SKM-1 (cell line): ENCODE measurements around the gene KITLG.
"Not testable (repeated sequence)": the region's sequence is repeated elsewhere in the genome, so short reads cannot be mapped to it uniquely, and the experiment has no call there.

Source experiments
- DNase-seq: peaks from one replicate; lab custom pipeline; 2025; ENCODE audit not compliant: unreplicated experiment; lab: John Stamatoyannopoulos, UW

Gene KITLG

DNA sequence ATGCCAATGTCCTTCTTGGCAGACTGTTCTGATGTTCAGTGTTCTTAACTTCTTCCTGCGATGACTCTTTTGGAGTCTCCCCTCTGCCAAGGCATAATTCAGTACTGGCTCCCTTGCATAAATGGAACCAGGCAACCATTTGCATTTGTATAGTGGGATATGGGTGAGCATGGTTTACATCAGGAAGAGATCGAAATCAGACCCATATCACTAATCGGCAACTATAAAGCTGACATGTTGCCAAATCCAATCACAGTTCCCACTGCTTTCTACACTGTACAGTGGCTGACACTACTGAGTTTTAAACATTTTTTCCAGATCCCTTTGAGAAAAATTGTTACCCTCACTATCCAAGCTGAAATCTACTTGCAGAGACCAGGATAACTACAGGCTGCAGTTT, 83.8 kb downstream of the KITLG start:
- no peak for DNase-seq

DNA sequence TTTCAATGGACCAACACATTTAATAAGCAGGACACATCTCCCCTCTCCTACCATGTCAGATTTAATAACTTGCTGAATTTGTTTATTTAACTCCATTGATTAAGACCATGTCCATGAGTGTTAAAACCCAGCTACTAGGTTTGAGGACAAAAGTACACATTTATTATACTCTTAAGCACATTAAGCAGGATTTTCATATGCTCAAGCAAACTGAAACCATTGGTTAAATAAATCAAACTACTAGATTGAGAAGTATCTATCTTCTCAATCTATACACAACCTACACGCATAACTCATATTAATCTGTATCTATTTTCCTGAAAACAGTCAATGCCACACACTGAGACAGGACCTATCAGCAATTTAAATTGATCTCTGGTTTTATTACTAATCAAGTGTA, 85.2 kb downstream of the KITLG start:
- no peak for DNase-seq

DNA sequence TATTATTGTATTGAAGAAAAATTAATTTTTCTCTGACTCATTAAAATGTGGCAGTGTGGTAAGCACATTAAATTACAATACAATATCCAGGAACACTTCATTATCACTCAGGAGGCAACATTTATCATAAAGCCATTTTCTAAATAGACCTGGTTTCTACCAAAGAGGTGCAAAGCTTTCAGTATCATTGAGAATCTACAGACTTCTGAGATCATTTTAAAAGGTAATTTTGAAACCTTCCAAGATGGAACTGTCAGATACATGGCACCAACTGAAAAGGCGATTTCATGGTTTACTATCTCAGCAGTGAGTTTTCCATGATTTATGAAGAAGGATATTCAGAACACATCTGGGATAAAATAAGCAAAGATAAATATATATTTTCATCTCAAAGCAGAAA, 85.8 kb downstream of the KITLG start:
- no peak for DNase-seq

DNA sequence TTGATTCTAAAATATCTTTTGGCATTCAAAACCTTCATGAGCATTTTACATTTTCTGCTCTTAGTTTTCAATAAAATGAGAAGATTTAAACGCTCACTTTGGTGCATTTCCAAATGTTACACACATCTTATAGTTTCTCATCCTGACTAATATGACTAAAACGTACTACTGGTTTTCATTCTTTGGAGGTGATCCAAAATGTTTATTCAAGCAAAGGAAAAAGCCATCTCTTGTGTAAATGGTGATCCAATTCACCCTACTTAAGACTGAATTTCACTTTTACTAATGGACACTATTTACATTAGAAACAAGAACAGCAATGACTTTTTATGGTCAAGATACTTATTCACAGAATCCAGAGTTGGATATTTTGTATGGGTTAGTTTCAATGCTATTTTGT, 86.6 kb downstream of the KITLG start:
- no peak for DNase-seq

DNA sequence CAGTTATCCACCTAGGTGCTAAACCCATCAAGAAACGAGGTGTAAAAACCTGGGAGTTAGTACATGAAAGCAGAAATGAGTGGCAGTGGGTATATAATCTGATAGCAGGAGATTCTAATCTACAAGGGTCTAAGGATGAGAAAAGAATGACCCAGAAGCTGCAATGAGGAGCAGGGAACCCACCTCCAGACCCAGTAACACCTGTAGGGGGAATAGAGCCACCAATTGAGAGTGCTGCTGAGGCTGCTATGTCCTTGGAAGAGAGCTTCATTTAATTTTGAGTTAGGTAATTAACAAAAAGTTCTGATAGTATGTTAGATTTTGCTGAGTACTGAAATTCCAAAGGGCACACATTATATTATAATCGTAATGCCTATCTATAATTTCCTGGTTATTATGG, 89.8 kb downstream of the KITLG start:
- DNase-seq, result no peak

DNA sequence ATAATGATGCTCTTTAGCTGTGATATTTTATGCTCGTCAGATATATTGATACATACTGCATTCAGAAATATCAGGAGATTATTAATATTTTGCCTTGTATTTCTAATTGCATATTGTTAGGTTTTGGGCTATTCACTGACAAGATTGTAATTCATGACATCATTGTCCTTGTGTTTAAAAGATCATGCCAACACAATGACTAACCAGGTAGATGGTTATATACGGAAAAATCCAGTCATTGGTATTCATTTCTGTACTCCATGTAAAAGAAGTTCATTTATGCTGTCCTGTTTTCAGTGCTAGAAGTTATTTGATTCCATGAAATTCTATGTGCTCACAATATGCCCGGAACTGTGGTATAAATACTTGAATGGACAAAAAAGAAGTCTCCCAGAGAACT, 107.5 kb downstream of the KITLG start:
- DNase-seq, result no peak

DNA sequence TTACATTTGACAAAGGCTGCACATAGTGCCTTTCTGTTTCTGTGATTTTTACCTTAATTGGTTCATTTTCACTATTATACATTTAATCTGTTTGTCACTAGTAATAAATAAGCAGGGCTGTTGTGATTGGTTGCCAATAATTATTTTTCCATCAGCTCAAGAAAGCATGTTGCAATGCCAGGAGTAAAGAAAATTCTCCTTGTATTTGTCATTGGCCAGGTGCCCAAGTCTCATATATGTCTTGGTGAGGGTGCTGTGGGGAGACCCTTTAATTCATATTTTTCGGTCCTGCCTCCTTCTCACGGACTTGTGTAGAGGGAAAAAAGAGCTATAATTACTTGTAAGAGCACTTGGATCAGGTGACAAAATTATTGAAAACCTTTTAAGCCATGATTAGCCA, 108.0 kb downstream of the KITLG start:
- no peak for DNase-seq

DNA sequence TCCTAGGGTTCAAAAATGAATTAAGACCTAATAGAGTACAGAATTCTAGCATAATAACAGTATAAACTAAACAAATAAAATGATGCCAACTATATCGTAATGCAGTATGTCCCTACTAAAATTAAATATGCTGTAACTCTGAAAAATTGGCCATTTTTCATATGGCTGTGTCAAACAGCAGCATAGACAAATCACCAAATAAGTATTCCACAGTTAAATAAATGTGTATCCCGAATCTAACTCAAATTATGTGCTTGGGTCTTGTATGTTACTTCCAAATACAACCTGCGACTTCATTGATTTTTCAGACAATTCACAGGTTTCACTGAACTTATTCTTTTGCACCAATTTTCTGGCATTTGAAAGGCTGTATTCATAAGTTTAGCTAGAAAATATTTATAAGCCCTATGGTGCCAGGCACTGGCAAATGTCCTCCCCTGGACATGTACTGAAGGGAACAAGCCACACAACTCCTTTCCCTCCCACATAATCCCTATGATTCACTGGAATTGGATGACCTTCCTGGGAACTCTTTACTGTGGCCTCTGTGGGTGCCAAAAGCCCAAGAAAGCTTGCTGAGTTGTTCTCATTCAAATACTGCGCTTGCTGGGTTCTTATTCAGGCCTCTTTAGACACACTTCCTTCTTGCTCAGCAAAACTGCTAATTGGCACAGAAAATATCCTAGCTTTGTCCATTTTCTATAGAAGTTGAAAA, 108.8 kb downstream of the KITLG start:
- no peak for DNase-seq

DNA sequence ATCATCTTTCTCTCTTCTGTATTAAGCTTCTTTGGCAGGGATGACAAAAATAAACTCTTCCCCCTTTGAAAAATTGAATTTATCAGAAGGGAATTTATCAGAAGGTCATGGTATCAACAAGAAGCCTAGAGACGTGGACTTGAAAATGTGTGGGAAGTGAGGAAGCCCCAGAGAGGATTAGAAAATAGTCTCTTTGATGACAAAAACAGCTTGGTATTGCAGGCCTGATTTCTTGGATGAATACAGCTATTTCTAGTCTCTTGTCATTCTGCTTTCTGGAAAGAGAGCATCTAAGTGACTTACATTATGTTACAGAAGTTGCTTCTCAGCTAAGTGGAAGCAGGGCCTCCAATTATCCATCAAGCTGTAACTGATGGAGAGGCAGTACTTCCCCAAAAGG, 111.1 kb downstream of the KITLG start:
- DNase-seq, result no peak

DNA sequence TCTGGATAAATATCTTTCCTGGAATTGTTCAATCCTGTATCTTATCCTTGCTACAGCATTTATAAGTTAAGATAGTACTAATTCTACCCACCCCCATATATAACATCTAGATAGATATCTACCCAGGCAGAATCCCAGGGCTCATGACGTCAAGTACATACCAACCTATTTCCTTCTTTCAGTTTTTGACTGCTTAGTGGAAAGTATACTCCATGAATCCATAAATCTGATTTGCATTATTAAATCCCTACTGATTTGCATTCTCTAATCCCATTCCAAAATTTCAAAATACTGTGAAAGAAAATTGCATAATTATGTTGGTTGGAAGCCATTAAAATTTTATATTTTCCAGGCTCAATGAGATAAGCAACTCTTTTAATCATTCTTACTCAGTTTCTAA, 111.7 kb downstream of the KITLG start:
- no peak for DNase-seq

DNA sequence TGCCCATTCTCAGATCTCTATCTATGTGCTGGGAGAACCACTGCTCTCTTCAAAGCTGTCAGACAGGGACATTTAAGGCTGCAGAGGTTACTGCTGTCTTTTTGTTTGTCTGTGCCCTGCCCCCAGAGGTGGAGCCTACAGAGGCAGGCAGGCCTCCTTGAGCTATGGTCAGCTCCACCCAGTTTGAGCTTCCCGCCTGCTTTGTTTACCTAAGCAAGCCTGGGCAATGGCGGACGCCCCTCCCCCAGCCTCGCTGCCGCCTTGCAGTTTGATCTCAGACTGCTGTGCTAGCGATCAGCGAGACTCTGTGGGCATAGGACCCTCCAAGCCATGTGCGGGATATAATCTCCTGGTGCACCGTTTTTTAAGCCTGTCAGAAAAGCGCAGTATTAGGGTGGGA, 113.6 kb downstream of the KITLG start:
- not testable (repeated sequence) for DNase-seq

DNA sequence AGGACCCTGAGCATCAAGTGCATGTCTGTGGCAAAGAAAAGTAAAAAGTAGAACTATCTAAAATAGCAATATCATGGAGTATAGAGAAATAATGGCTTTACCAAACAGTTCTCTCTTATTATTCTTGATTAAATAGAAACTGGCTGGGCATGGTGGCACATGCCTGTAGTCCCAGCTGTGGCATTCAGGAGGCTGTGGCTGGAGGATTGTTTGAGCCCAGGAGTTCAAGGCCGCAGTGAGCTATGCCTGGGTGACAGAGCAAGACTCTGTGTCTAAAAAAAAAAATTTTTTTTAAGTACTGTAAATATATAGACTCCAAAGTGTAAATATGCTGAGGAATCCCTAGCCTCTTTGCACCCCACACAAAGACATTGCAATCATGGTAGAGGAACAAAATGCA, 121.9 kb downstream of the KITLG start:
- DNase-seq, result no peak

DNA sequence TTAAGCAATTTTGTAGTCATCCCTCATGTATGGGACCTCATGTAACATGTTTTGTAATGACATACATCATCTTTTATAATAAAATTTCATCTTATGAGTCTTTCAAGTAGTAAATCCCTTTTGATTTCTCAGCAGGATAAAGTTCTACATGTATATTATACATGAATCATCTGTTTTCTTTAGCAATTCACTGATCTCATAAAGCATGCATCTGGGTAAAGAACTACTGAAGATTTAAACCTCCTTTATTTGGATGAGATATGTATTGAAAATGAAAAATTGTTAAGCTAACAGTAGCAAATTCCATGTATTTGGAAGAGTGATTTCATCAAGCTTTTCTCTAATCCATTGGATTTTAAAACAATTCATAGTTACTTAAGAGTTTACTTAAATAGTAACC, 126.9 kb downstream of the KITLG start:
- DNase-seq, result no peak

DNA sequence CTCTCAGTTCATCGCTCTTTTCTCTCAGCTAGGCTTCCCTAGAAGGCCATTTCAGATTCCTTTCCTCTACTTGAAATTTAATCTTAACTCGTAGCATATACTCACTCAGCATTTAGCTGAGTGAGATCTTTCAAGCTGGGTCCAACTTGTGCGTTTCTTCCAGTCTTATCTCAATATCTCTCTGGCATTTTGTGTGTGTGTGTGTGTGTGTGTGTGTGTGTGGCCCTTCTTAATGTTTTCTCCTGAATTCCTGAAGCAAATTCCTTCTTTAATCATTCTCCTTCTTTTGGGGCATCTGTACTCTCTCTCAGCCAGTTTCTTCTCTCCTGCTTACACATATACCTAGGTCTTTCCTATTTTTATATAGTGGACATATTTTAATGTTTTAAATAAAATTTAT, 129.1 kb downstream of the KITLG start:
- DNase-seq, result no peak

DNA sequence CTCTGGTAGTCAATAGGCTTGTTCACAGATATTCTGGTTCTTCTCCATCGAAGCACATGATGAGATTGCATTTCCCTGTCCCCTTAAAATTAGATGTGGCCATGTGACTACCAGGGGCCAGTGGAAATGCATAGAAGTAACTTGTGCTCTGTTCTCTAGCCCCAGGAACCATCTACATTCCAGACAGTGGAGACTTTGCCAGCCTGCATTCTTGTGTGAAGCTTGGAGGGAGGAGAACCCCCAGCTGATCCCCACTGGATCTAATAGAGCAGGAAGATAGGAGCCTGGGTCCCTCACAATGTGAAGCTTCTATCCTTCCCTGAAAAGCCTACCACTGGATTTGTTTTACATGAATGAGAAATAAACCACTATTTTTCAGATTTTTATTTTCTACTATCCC, 130.1 kb downstream of the KITLG start:
- no peak for DNase-seq

DNA sequence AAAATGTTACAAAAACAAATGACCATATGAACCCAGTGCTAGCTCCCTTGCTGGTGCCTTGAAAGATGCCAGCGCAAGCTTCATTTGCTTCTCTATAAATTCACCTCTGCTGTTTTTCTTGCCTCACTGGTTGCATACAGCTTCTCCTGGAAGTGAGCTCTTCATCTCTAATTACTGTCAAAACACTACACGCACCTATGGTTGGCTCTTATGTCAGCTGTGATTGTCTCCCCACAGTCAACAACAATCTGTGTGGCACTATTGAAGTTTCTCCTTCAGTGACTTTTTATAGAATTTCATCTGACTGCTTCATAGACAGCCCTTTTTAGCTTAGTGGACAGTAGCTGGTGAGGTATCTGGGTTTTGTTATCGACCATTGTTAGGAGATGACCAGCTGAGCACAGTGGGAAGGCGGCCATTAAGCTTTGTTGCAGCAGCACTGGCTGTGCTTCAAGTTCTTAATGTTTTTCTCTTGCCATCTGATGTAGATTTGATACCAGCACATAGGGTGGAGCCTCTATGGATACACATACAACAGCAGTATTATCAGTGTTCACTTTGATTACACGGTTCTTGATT, 131.8 kb downstream of the KITLG start:
- no peak for DNase-seq

DNA sequence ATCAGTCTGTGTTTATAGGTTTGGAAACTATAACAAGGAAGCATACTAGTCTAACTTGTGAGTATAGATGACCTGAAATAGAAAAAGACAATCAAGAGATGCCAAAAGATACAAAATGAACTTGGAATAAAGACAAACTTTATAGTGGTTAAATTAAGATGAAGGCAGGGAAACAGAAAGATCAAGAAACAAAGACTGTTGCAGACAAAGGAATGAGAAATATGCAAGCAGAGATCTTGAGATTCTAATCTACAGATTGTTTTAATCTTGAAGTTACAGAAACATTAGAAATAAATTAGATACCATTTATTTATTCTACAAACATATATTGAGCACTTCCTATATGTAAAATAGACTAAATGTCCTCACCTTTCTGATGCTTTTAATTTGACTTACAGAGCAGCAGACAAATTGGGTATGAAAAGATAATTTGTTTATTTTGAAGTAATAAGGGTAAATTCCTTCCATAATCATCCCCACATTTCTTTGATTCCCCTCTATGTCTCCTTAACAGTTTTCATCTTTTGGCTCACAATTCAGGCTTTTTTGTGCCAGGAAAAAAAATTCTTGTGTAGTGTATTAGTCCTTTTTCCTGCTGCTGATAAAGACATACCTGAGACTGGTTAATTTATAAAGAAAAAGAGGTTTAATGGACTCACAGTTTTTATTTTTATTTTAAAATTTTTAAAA, 134.4 kb downstream of the KITLG start:
- no peak for DNase-seq

DNA sequence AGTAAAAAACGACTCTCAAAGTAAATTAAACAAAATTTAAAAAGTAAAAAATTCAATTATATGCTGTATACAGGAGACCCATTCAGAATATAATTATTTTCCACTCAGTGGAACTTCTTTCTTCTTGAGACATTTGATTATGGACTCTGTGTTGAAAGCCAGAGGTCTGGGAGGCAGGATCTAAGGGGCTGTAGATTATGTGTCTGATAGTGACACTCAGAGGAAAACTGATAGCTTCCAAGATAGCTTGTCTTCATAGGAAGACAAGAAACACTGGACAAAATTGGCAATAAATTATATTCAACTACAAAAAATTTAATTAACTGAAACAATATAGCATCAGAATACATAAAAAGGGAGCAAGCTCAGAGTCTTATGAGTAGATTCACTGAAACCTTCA, 135.8 kb downstream of the KITLG start:
- no peak for DNase-seq
